PFSK-1 (cell line): ENCODE measurements around the gene CTNS.

Experiments used
- FOXP2 ChIP-seq: optimal IDR thresholded peaks from 2 replicates; pipeline ENCODE3; 2011; ENCODE audit warnings: borderline replicate concordance, control low read depth, inconsistent platforms; ENCODE audit not compliant: insufficient read depth; ENCODE audit errors: extremely low read length, extremely low read depth
- POLR2AphosphoS5 ChIP-seq: IDR thresholded peaks from 2 replicates; pipeline ENCODE4 v1.6.1; 2012; ENCODE audit warnings: low read depth, mild to moderate bottlenecking, control low read depth, low read length, moderate library complexity
- SIN3A ChIP-seq: IDR thresholded peaks from 2 replicates; pipeline ENCODE4 v1.6.1; 2012; ENCODE audit warnings: mild to moderate bottlenecking, low read length, moderate library complexity, borderline replicate concordance; ENCODE audit not compliant: insufficient read depth
- TAF1 ChIP-seq: IDR thresholded peaks from 2 replicates; pipeline ENCODE4 v1.6.1; 2012; ENCODE audit warnings: low read length, control low read depth, borderline replicate concordance; ENCODE audit not compliant: insufficient read depth
- TF ChIP-seq, protein P1 (sequence below), 2 experiments: IDR thresholded peaks; 2 replicates each; pipeline versions ENCODE4 v1.6.1 to v1.8.0; 2011 to 2012; ENCODE audit warnings: low read depth in 2 of 2, low read length in 2 of 2, control low read depth in 1 of 2, inconsistent platforms in 1 of 2, mild to moderate bottlenecking in 1 of 2, moderate library complexity in 1 of 2; ENCODE audit not compliant: insufficient read depth in 1 of 2

CTNS gene

DNA sequence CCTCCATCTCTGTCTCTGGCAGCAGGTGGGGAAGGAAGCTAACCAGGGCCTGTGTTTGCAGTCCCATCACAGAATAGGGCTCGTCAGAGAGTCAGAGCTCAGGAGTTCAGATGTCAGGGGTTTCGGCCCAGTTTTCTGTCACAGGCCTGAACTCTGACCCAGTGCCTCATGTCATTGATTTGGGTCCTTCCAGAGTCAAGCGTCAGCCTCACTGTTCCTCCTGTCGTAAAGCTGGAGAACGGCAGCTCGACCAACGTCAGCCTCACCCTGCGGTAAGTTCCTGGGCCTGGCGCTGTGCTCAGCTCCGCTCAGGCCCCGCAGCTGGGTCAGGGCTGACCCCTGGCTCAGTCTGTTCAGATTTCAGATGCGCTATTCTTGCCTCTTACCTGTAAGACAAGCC is 10.7 kb downstream of the CTNS start:
- TF ChIP-seq FOXP2 = no peak
- TF ChIP-seq POLR2AphosphoS5 = no peak

DNA sequence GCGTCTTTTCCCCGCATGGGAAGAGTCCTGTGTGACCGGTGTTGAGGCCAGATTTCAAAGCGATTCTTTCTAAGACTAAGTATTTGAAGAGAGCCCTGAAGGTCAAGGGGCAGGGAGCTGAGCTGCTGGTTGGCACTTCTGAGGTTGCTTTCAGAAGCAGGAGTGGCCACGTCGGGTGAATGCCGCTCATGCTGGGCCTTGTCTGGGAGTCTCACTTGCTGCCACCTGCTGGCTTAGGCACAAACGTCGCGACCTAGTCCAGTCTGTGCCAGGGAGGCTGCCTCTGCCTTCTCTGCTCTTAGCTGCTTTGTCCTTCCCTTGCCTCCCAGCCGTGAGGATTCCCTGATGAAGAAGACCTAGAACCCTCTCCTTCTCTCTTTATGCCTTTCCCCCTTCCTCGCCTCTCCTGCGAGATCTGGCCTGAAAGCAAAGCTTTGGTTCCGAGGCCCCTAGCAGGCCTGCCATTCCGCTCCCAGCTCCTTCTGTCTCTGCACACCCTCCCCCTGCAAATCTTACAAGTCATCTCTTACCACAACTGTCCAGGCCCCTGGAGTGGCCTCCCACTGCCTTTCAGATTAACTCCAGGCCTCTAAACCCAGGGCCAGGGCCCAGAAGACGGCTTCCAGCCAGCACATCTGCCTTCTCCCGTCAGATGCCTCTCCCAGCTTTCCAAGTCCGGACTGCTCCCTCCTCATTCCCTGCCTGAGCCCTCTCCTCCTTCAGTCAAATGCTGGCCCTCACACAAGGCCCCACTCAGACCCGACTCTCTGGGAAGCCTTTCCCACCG is 11.4 kb downstream of the CTNS start:
- TF ChIP-seq POLR2AphosphoS5 (no peak), SIN3A (no peak), TAF1 (no peak), FOXP2 (no peak)
- TF ChIP-seq, protein P1, sequence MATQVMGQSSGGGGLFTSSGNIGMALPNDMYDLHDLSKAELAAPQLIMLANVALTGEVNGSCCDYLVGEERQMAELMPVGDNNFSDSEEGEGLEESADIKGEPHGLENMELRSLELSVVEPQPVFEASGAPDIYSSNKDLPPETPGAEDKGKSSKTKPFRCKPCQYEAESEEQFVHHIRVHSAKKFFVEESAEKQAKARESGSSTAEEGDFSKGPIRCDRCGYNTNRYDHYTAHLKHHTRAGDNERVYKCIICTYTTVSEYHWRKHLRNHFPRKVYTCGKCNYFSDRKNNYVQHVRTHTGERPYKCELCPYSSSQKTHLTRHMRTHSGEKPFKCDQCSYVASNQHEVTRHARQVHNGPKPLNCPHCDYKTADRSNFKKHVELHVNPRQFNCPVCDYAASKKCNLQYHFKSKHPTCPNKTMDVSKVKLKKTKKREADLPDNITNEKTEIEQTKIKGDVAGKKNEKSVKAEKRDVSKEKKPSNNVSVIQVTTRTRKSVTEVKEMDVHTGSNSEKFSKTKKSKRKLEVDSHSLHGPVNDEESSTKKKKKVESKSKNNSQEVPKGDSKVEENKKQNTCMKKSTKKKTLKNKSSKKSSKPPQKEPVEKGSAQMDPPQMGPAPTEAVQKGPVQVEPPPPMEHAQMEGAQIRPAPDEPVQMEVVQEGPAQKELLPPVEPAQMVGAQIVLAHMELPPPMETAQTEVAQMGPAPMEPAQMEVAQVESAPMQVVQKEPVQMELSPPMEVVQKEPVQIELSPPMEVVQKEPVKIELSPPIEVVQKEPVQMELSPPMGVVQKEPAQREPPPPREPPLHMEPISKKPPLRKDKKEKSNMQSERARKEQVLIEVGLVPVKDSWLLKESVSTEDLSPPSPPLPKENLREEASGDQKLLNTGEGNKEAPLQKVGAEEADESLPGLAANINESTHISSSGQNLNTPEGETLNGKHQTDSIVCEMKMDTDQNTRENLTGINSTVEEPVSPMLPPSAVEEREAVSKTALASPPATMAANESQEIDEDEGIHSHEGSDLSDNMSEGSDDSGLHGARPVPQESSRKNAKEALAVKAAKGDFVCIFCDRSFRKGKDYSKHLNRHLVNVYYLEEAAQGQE (IDR thresholded peaks at IDR 0.05; ENCODE audit: insufficient read depth in 1 of 2, low read depth in 2 of 2, low read length in 2 of 2) = no peak

DNA sequence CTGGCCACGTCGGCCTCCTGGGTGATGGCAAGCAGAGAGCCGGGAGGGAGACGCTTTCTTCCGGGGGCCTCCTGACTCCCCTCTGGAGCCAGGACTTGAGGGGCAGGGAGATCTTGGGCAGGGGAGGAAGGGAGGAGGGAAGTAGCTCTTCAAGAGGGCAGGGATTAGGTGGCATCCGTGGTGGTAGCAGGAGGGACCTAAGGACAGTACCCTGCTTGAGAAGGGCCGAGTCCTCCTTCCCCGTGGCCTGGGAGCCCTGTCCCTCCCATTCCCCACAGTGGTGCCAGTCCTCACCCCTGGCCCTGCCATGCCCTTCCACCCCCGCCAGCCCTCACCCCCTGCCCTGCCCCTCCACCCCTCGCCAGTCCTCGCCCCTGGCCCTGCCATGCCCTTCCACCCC is 19.2 kb downstream of the CTNS start:
- TF ChIP-seq FOXP2 (no peak), POLR2AphosphoS5 (no peak), SIN3A (no peak), TAF1 (no peak)
- TF ChIP-seq, protein P1 (IDR thresholded peaks at IDR 0.05; ENCODE audit: insufficient read depth in 1 of 2, low read depth in 2 of 2, low read length in 2 of 2) = no peak

DNA sequence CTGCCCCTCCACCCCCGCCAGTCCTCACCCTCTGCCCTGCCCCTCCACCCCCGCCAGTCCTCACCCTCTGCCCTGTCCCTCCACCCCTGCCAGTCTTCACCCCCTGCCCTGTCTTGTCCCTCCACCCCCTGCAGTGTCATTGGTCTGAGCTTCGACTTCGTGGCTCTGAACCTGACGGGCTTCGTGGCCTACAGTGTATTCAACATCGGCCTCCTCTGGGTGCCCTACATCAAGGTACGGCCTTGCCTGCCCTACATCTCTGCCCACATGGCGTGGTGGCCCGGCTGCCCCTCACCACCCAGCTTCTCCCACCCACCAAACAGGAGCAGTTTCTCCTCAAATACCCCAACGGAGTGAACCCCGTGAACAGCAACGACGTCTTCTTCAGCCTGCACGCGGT is 19.8 kb downstream of the CTNS start:
- TF ChIP-seq TAF1 (no peak), FOXP2 (no peak), POLR2AphosphoS5 (no peak), SIN3A (no peak)
- TF ChIP-seq, protein P1 (IDR thresholded peaks at IDR 0.05; ENCODE audit: insufficient read depth in 1 of 2, low read depth in 2 of 2, low read length in 2 of 2) = no peak

DNA sequence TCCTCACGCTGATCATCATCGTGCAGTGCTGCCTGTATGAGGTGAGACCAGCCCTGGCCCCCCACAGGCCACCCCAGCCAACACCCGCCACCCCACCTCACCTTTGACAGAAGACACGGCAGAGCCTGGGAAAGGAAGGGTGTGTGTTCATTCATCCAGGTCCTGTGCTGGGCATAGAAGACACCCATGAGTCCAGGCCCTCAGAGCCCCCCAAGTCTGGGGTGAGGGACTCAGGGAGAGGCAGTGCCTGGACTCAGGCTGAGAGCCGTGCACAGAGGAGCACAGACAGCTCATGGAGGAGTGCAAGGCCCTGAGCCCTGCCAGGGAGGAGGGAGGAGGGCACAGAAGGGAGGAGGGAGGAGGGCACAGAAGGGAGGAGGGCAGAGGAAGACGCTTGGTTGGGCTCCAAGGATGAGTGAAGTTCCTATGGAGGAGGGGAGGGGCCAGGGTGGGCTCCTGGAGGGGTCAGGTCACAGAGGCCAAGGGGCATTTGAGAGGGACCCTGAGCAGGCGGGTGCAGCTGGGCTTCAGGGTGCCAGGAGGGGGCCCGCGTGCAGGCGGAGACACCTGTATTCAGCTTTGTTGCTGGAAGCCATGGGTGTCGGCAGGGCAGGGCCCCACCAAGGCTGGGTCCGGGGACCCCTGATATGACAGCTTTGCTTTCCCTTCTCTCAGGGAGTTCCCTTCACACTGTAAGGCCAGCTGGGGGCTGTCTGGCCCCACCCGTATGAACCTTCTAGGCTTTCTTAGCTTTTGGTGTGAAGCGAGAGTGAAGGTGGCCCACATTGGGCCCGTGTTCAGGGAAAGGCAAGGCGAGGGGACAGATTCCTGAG is 20.4 kb downstream of the CTNS start:
- TF ChIP-seq SIN3A (no peak), POLR2AphosphoS5 (no peak), FOXP2 (no peak), TAF1 (no peak)
- TF ChIP-seq, protein P1 (IDR thresholded peaks at IDR 0.05; ENCODE audit: insufficient read depth in 1 of 2, low read depth in 2 of 2, low read length in 2 of 2) = no peak
